ENCODE results near the gene SLC44A1. TPM values are rescaled to one million over a fixed set of nuclear protein-coding genes. Genes with fewer than 3 reads are reported as not detected.

SLC44A1 gene
- total RNA-seq, 2 experiments from 2014 or later = 26.6 to 71.6 TPM

GRCh38 chr9:105390871-105391270 lies 146.4 kb downstream of the SLC44A1 start:
- H3K9me2 ChIP-seq (ENCODE audit: insufficient read depth, low read length) = no peaks in the 10 kb centered on the region
- no peak overlapping the region for H3K4me3 ChIP-seq (ENCODE audit: low read depth, low read length, poor library complexity, severe bottlenecking)
- no peak overlapping the region for H3K4me2 ChIP-seq (ENCODE audit: low read length)
- H3K36me3 ChIP-seq (ENCODE audit: insufficient read depth, low read length) = peaks cover 8% of the 10 kb centered on the region; the same call in 1 of the 2 replicates
- H3K27ac ChIP-seq (ENCODE audit: low read depth, low read length, poor library complexity, severe bottlenecking) = no peak overlapping the region
- H2AFZ ChIP-seq (ENCODE audit: low read length) = no peak overlapping the region
- CTCF ChIA-PET (ENCODE audit: unreplicated experiment) = no interaction called here
- no peaks in the 10 kb centered on the region for H3K79me2 ChIP-seq (ENCODE audit: insufficient read depth, low read depth, low read length)
- POLR2A ChIA-PET = interaction anchor here (1.0 to 1.6 kb wide), 3 partner anchors 15 to 490 kb away, joined by 3 to 4 read pairs (median 3); no protein-coding TSS in a partner anchor
- no peaks in the 10 kb centered on the region for H3K9me3 ChIP-seq (ENCODE audit: low read length)
- DNase-seq (ENCODE audit: low spot score) = no peak
- TF ChIP-seq CTCF (conservative IDR thresholded peaks at IDR 0.05; ENCODE audit: low read length) (no peak), EZH2phosphoT487 (IDR thresholded peaks at IDR 0.05; ENCODE audit: borderline replicate concordance, low read depth, low read length) (no peak)
- peaks cover 3% of the 10 kb centered on the region for H3K4me1 ChIP-seq (ENCODE audit: insufficient read depth, low read length, poor library complexity, severe bottlenecking)
- TSS peak; percentile 34 for BruUV-seq (replicated peaks)
- intact Hi-C loops (cut with micrococcal nuclease; ENCODE audit: unreplicated experiment) = no loop called here
- no peaks in the 10 kb centered on the region for H4K20me1 ChIP-seq (ENCODE audit: insufficient read depth, low read length)

- TF ChIP-seq CTCF (conservative IDR thresholded peaks at IDR 0.05; ENCODE audit: low read length) (no peak), EZH2phosphoT487 (IDR thresholded peaks at IDR 0.05; ENCODE audit: borderline replicate concordance, low read depth, low read length) (no peak)
- BruUV-seq (replicated peaks) = no TSS peak
- no peak overlapping the region for H3K4me3 ChIP-seq (ENCODE audit: low read depth, low read length, poor library complexity, severe bottlenecking)
- H3K9me3 ChIP-seq (ENCODE audit: low read length) = no peaks in the 10 kb centered on the region
- no peak overlapping the region for H3K27ac ChIP-seq (ENCODE audit: low read depth, low read length, poor library complexity, severe bottlenecking)
- ChIA-PET CTCF (ENCODE audit: unreplicated experiment) (interaction anchor here (0.6 kb wide), 1 partner anchor 8 kb away, joined by 4 read pairs; no protein-coding TSS in a partner anchor), POLR2A (interaction anchor here (1.0 to 1.6 kb wide), 4 partner anchors 11 to 77 kb away, joined by 3 to 4 read pairs (median 4); no protein-coding TSS in a partner anchor)
- no peak overlapping the region for H2AFZ ChIP-seq (ENCODE audit: low read length)
- H3K4me2 ChIP-seq (ENCODE audit: low read length) = no peak overlapping the region
- no peaks in the 10 kb centered on the region for H3K4me1 ChIP-seq (ENCODE audit: insufficient read depth, low read length, poor library complexity, severe bottlenecking)
- intact Hi-C loops (cut with micrococcal nuclease; ENCODE audit: unreplicated experiment) = no loop called here
- no peaks in the 10 kb centered on the region for H3K79me2 ChIP-seq (ENCODE audit: insufficient read depth, low read depth, low read length)
- H3K9me2 ChIP-seq (ENCODE audit: insufficient read depth, low read length) = no peaks in the 10 kb centered on the region
- H3K36me3 ChIP-seq (ENCODE audit: insufficient read depth, low read length) = peaks cover 6% of the 10 kb centered on the region; the same call in 1 of the 2 replicates
- DNase-seq (ENCODE audit: low spot score) = no peak
- no peaks in the 10 kb centered on the region for H4K20me1 ChIP-seq (ENCODE audit: insufficient read depth, low read length)
Observed at GRCh38 chr9:105391288-105391687, 146.8 kb downstream of the SLC44A1 start.

GRCh38 chr9:105392531-105392930 lies 148.1 kb downstream of the SLC44A1 start:
- intact Hi-C loops (cut with micrococcal nuclease; ENCODE audit: unreplicated experiment) = no loop called here
- DNase-seq (ENCODE audit: low spot score) = no peak
- H3K27ac ChIP-seq (ENCODE audit: low read depth, low read length, poor library complexity, severe bottlenecking) = no peak overlapping the region
- H3K4me1 ChIP-seq (ENCODE audit: insufficient read depth, low read length, poor library complexity, severe bottlenecking) = no peaks in the 10 kb centered on the region
- BruUV-seq (replicated peaks) = no TSS peak
- H3K79me2 ChIP-seq (ENCODE audit: insufficient read depth, low read depth, low read length) = no peaks in the 10 kb centered on the region
- no peak overlapping the region for H3K4me2 ChIP-seq (ENCODE audit: low read length)
- no peaks in the 10 kb centered on the region for H3K9me2 ChIP-seq (ENCODE audit: insufficient read depth, low read length)
- no peak overlapping the region for H2AFZ ChIP-seq (ENCODE audit: low read length)
- H3K36me3 ChIP-seq (ENCODE audit: insufficient read depth, low read length) = peaks cover 4% of the 10 kb centered on the region; the same call in 1 of the 2 replicates
- no peak overlapping the region for H3K4me3 ChIP-seq (ENCODE audit: low read depth, low read length, poor library complexity, severe bottlenecking)
- TF ChIP-seq CTCF (conservative IDR thresholded peaks at IDR 0.05; ENCODE audit: low read length) (no peak), EZH2phosphoT487 (IDR thresholded peaks at IDR 0.05; ENCODE audit: borderline replicate concordance, low read depth, low read length) (no peak)
- POLR2A ChIA-PET = interaction anchor here (0.7 to 1.4 kb wide), 4 partner anchors 10 to 276 kb away, joined by 3 to 7 read pairs (median 4); no protein-coding TSS in a partner anchor
- no peaks in the 10 kb centered on the region for H4K20me1 ChIP-seq (ENCODE audit: insufficient read depth, low read length)
- H3K9me3 ChIP-seq (ENCODE audit: low read length) = no peaks in the 10 kb centered on the region
- CTCF ChIA-PET (ENCODE audit: unreplicated experiment) = interaction anchor here (0.6 kb wide), 1 partner anchor 32 kb away, joined by 3 read pairs; no protein-coding TSS in a partner anchor

All from OCI-LY7 (cell line).